ENCODE data around the gene TRIM14. TPM values are rescaled to one million over a fixed set of nuclear protein-coding genes. Genes with fewer than 3 reads are reported as not detected.
A peak's percentile ranks its signal among the peaks of the same experiment; 100 is the strongest.

TRIM14 gene
- total RNA-seq, 2 experiments from 2014 or later = 23.5 to 23.6 TPM

- no peaks in the 10 kb centered on the region for H3K27me3 ChIP-seq (ENCODE audit: control insufficient read depth in 1 of 2, insufficient read depth in 2 of 2, low read length in 2 of 2)
- peaks cover 27% of the 10 kb centered on the region for H3K4me1 ChIP-seq (ENCODE audit: insufficient read depth, low read length)
- H3K27ac ChIP-seq (ENCODE audit: low read depth in 1 of 2, low read length in 2 of 2) = no peak overlapping the region
- no peaks in the 10 kb centered on the region for H3K9me3 Mint-ChIP-seq
- peak overlapping the region; percentile 11 for H3K27ac Mint-ChIP-seq
- POLR2A ChIA-PET = no interaction called here
- no peak overlapping the region for H3K4me3 ChIP-seq (ENCODE audit: low read length)
- CTCF ChIA-PET = interaction anchor here (1.4 kb wide), 1 partner anchor 165 kb away, joined by 3 read pairs; no protein-coding TSS in a partner anchor
- peaks cover 31% of the 10 kb centered on the region for H3K4me1 Mint-ChIP-seq (ENCODE audit: low read depth)
- intact Hi-C loops (cut with DNase I, micrococcal nuclease) = no loop called here
- no peak for ATAC-seq (ENCODE audit: poor library complexity)
- H3K36me3 ChIP-seq (ENCODE audit: insufficient read depth, low read length) = no peaks in the 10 kb centered on the region
- H3K27me3 Mint-ChIP-seq = no peaks in the 10 kb centered on the region
- no peak overlapping the region for H3K4me3 Mint-ChIP-seq
- peaks cover 0 to 4% of the 10 kb centered on the region in 2 experiments for H3K9me3 ChIP-seq (ENCODE audit: control insufficient read depth in 1 of 2, insufficient read depth in 1 of 2, low read length in 2 of 2)
- TF ChIP-seq CTCF (IDR thresholded peaks at IDR 0.05) = no peak
- H3K36me3 Mint-ChIP-seq (ENCODE audit: low read depth) = peaks cover 7% of the 10 kb centered on the region
- no peak for DNase-seq
These were observed 64.6 kb downstream of the TRIM14 start for GRCh38 chr9:98054376-98054951.

- ChIA-PET CTCF (no interaction called here), POLR2A (no interaction called here)
- Histone ChIP-seq H3K4me1 (ENCODE audit: insufficient read depth, low read length) (peaks cover 10% of the 10 kb centered on the region), H3K27me3 (ENCODE audit: control insufficient read depth in 1 of 2, insufficient read depth in 2 of 2, low read length in 2 of 2) (no peaks in the 10 kb centered on the region), H3K9me3 (ENCODE audit: control insufficient read depth in 1 of 2, insufficient read depth in 1 of 2, low read length in 2 of 2) (peaks cover 0 to 4% of the 10 kb centered on the region in 2 experiments), H3K36me3 (ENCODE audit: insufficient read depth, low read length) (no peaks in the 10 kb centered on the region), H3K27ac (ENCODE audit: low read depth in 1 of 2, low read length in 2 of 2) (no peak overlapping the region), H3K4me3 (ENCODE audit: low read length) (no peak overlapping the region)
- Mint-ChIP-seq H3K36me3 (ENCODE audit: low read depth) (no peaks in the 10 kb centered on the region), H3K9me3 (no peaks in the 10 kb centered on the region), H3K4me1 (ENCODE audit: low read depth) (peaks cover 24% of the 10 kb centered on the region), H3K27ac (no peak overlapping the region), H3K4me3 (no peak overlapping the region), H3K27me3 (no peaks in the 10 kb centered on the region)
- ATAC-seq (ENCODE audit: poor library complexity) (no peak), DNase-seq (no peak)
- TF ChIP-seq CTCF (IDR thresholded peaks at IDR 0.05) = no peak
- intact Hi-C loops (cut with DNase I, micrococcal nuclease) = no loop called here
These were observed 68.7 kb downstream of the TRIM14 start for GRCh38 chr9:98050351-98050750.

GRCh38 chr9:98049288-98050072, 69.5 kb downstream of the TRIM14 start:
- no peak for ATAC-seq (ENCODE audit: poor library complexity)
- H3K27ac ChIP-seq (ENCODE audit: low read depth in 1 of 2, low read length in 2 of 2) = no peak overlapping the region
- no peak overlapping the region for H3K27ac Mint-ChIP-seq
- H3K4me3 Mint-ChIP-seq = no peak overlapping the region
- H3K9me3 Mint-ChIP-seq = no peaks in the 10 kb centered on the region
- no peaks in the 10 kb centered on the region for H3K27me3 Mint-ChIP-seq
- peaks cover 0 to under 1% of the 10 kb centered on the region in 2 experiments for H3K9me3 ChIP-seq (ENCODE audit: control insufficient read depth in 1 of 2, insufficient read depth in 1 of 2, low read length in 2 of 2)
- CTCF ChIA-PET = no interaction called here
- no peaks in the 10 kb centered on the region for H3K36me3 ChIP-seq (ENCODE audit: insufficient read depth, low read length)
- intact Hi-C loops (cut with DNase I, micrococcal nuclease) = no loop called here
- peaks cover 17% of the 10 kb centered on the region for H3K4me1 ChIP-seq (ENCODE audit: insufficient read depth, low read length)
- no peak overlapping the region for H3K4me3 ChIP-seq (ENCODE audit: low read length)
- POLR2A ChIA-PET = no interaction called here
- H3K27me3 ChIP-seq (ENCODE audit: control insufficient read depth in 1 of 2, insufficient read depth in 2 of 2, low read length in 2 of 2) = no peaks in the 10 kb centered on the region
- DNase-seq = no peak
- TF ChIP-seq CTCF (IDR thresholded peaks at IDR 0.05) = no peak
- H3K36me3 Mint-ChIP-seq (ENCODE audit: low read depth) = no peaks in the 10 kb centered on the region
- peaks cover 30% of the 10 kb centered on the region for H3K4me1 Mint-ChIP-seq (ENCODE audit: low read depth)

Measured in CD4-positive, alpha-beta T cell (primary cell).